IMR-90 (cell line): Measurements from ENCODE around the gene PHACTR2.

Source experiments
- BHLHE40 ChIP-seq: fragments of 150-350 bp; IDR thresholded peaks from 2 replicates; pipeline ENCODE4 v1.6.1; 2016; ENCODE audit warnings: mild to moderate bottlenecking, low read depth, low read length
- CEBPB ChIP-seq: IDR thresholded peaks from 2 replicates; pipeline ENCODE4 v1.6.1; 2012; ENCODE audit warnings: low read depth, low read length, improper control_type of control experiment
- CHD1 ChIP-seq: IDR thresholded peaks from 2 replicates; pipeline ENCODE4 v1.6.1; 2012; ENCODE audit warnings: low read depth, low read length, improper control_type of control experiment
- FOS ChIP-seq: fragments of 150-350 bp; IDR thresholded peaks from 2 replicates; pipeline ENCODE4 v1.6.1; 2016; ENCODE audit warnings: low read depth, low read length
- NFE2L2 ChIP-seq: fragments of 150-350 bp; IDR thresholded peaks from 2 replicates; pipeline ENCODE4 v1.6.1; 2016; ENCODE audit warnings: low read depth, mild to moderate bottlenecking, low read length
- POLR2A ChIP-seq: IDR thresholded peaks from 2 replicates; pipeline ENCODE4 v1.6.1; 2012; ENCODE audit warnings: mild to moderate bottlenecking, low read depth, low read length
- RAD21 ChIP-seq: IDR thresholded peaks from 2 replicates; pipeline ENCODE4 v1.6.1; 2012; ENCODE audit warnings: low read length, improper control_type of control experiment
- RCOR1 ChIP-seq: IDR thresholded peaks from 2 replicates; pipeline ENCODE4 v1.6.1; 2012; ENCODE audit warnings: mild to moderate bottlenecking, low read length, improper control_type of control experiment; ENCODE audit not compliant: insufficient replicate concordance
- RFX5 ChIP-seq: IDR thresholded peaks from 2 replicates; pipeline ENCODE4 v1.8.0; 2012; ENCODE audit warnings: low read depth, mild to moderate bottlenecking, low read length, moderate library complexity
- TF ChIP-seq, protein P1 (sequence below): conservative IDR thresholded peaks from 2 replicates; pipeline ENCODE4 v1.5.1; 2012; ENCODE audit warnings: mild to moderate bottlenecking, low read depth, low read length, improper control_type of control experiment

DNA sequence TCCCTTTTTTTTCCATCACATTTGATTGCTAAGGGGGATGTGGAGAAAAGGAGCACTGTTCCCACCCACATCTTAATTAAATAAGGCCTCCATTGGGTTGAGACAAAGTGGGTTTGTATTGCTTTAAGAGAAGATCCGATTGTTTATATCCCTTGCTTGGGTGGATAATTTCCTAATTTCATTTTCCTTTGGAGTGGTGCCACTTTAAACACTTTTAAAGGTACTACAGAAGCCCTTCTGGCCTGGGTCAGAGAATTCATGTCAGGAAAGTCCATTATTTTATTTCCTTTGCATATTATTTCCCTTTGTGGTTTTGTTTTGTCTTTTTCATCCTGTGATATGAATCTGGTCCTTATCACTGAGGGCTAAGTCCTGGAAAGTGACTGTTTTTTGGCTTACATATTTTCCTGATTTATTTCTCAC, 56.9 kb downstream of the PHACTR2 start:
- TF ChIP-seq RCOR1: no peak
- no peak for TF ChIP-seq RAD21
- TF ChIP-seq, protein P1, sequence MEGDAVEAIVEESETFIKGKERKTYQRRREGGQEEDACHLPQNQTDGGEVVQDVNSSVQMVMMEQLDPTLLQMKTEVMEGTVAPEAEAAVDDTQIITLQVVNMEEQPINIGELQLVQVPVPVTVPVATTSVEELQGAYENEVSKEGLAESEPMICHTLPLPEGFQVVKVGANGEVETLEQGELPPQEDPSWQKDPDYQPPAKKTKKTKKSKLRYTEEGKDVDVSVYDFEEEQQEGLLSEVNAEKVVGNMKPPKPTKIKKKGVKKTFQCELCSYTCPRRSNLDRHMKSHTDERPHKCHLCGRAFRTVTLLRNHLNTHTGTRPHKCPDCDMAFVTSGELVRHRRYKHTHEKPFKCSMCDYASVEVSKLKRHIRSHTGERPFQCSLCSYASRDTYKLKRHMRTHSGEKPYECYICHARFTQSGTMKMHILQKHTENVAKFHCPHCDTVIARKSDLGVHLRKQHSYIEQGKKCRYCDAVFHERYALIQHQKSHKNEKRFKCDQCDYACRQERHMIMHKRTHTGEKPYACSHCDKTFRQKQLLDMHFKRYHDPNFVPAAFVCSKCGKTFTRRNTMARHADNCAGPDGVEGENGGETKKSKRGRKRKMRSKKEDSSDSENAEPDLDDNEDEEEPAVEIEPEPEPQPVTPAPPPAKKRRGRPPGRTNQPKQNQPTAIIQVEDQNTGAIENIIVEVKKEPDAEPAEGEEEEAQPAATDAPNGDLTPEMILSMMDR: no peak
- TF ChIP-seq POLR2A: no peak
- no peak for TF ChIP-seq NFE2L2
- no peak for TF ChIP-seq RFX5
- no peak for TF ChIP-seq CHD1
- no peak for TF ChIP-seq CEBPB
- TF ChIP-seq FOS: no peak
- TF ChIP-seq BHLHE40: no peak
